Measurements from ENCODE around the gene PPP2R3B.
"Not testable (repeated sequence)": the region's sequence is repeated elsewhere in the genome, so short reads cannot be mapped to it uniquely, and the experiment has no call there.

Gene PPP2R3B

GRCh38 chrX:386768-387575 is at the start of gene PPP2R3B:
TSS of gene PPP2R3B (minus strand) at chrX:386907. CDS start at chrX:386691, 216 bp downstream.
- no peak for DNase-seq

GRCh38 chrX:435536-436122 is 48.9 kb upstream of the PPP2R3B start:
- no peak for DNase-seq

- no peak for DNase-seq
These were observed 48.2 kb upstream of the PPP2R3B start for GRCh38 chrX:434946-435345.

GRCh38 chrX:433771-434170 is 47.1 kb upstream of the PPP2R3B start:
- no peak for DNase-seq

GRCh38 chrX:432666-433065 is 46.0 kb upstream of the PPP2R3B start:
- DNase-seq = not testable (repeated sequence)

GRCh38 chrX:431492-432111 is 44.9 kb upstream of the PPP2R3B start:
- no peak for DNase-seq

- DNase-seq = no peak
These were observed 44.3 kb upstream of the PPP2R3B start for GRCh38 chrX:431056-431455.

- DNase-seq = no peak
These were observed 42.6 kb upstream of the PPP2R3B start for GRCh38 chrX:429266-429825.

- DNase-seq = no peak
These were observed 41.4 kb upstream of the PPP2R3B start for GRCh38 chrX:427812-428725.

GRCh38 chrX:426881-427280 is 40.2 kb upstream of the PPP2R3B start:
- DNase-seq = no peak

- no peak for DNase-seq
These were observed 38.3 kb upstream of the PPP2R3B start for GRCh38 chrX:425056-425455.

- no peak for DNase-seq
These were observed 35.1 kb upstream of the PPP2R3B start for GRCh38 chrX:421646-422391.

- DNase-seq = no peak
These were observed 34.0 kb upstream of the PPP2R3B start for GRCh38 chrX:420496-421223.

GRCh38 chrX:418927-419729 is 32.4 kb upstream of the PPP2R3B start:
- DNase-seq = no peak

GRCh38 chrX:415498-415897 is 28.8 kb upstream of the PPP2R3B start:
- DNase-seq = not testable (repeated sequence)

- DNase-seq = no peak
These were observed 26.9 kb upstream of the PPP2R3B start for GRCh38 chrX:413322-414201.

GRCh38 chrX:410296-410695 is 23.6 kb upstream of the PPP2R3B start:
- no peak for DNase-seq

- no peak for DNase-seq
These were observed 18.4 kb upstream of the PPP2R3B start for GRCh38 chrX:405149-405548.

GRCh38 chrX:404656-405055 is 17.9 kb upstream of the PPP2R3B start:
- DNase-seq = no peak

Data from NCI-H1105 (cell line).